ENCODE measurements around the gene NCOA7. TPM values are rescaled to one million over a fixed set of nuclear protein-coding genes. Genes with fewer than 3 reads are reported as not detected.

The NCOA7 gene
- total and polyA plus RNA-seq, 2 of the 8 experiments (the other 6 are each of a cell fraction or from before 2014, with no cell fraction given) = 2.6 to 10.7 TPM

DNA sequence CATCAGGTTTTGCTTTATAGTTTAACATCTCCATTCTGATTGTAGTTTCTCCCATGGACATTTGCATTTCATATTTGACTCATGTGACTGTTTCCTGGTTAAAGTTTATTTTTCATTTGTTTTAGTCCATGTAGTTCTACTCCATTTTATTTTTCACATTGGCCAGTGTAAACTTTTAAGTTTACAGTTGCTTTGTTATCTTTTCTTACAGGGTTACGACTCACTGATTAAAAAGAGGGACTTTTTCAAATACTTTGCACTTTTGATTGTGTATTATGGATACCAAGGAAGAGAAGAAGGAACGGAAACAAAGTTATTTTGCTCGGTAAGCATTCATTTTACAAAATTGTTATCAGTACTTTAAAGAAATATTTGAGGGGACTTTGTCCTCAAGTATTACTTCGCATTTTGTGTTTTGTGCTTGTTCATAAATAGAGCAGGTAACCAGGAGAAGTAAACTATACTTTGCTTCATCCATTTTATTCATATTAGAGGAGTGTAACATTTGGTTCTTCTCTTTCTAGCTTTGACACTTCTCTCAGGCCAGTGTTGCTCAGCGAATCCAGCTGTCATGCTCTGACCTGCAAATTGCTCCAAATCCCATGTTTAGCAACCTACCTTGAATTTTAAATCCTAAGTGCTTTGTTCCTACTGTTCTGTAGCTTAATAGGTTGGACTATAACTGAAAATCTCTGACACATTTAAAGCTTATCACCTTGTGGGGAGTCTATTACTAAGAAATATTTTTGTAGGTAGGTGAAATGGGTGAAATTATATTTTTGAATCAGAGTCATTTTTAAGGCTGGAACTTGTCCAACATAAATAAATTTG is 24.5 kb downstream of the NCOA7 start:
- no peak overlapping the region for H2AK5ac ChIP-seq (ENCODE audit: low read depth, low read length)
- H3K9ac ChIP-seq (replicated peaks in 1 of 4; ENCODE audit: extremely low read depth in 1 of 4, low read depth in 3 of 4, low read length in 3 of 4) = no peak overlapping the region
- H3K4me1 ChIP-seq (replicated peaks in 1 of 4; ENCODE audit: control insufficient read depth in 3 of 4, insufficient read depth in 4 of 4, low read length in 3 of 4) = no peaks in the 10 kb centered on the region
- no peak overlapping the region for H2AFZ ChIP-seq (ENCODE audit: low read length)
- no peak overlapping the region for H2BK15ac ChIP-seq (ENCODE audit: low read length)
- H3K4me3 ChIP-seq (ENCODE audit: extremely low read depth in 1 of 4, insufficient read depth in 2 of 4, low read depth in 3 of 4, low read length in 4 of 4) = no peak overlapping the region
- H3K56ac ChIP-seq (replicated peaks; ENCODE audit: insufficient read length, low read depth, low read length) = no peak overlapping the region
- H3K9me3 ChIP-seq (ENCODE audit: insufficient read depth in 2 of 2, low read depth in 1 of 2, low read length in 1 of 2) = no peaks in the 10 kb centered on the region
- no peak for FAIRE-seq
- 87% methylated on average over 5 of the region's 5 CpGs; no CpG with 5 or more reads in 1 of the 2 experiments for WGBS, 2 experiments (ENCODE audit: extremely low coverage in 1 of 2, insufficient coverage in 1 of 2, insufficient read length in 1 of 2, insufficient replicate concordance in 2 of 2, low coverage in 1 of 2, low lambda C conversion rate in 2 of 2, missing lambda C conversion rate in 1 of 2)
- H3K27me3 ChIP-seq (replicated peaks in 1 of 4; ENCODE audit: control insufficient read depth in 3 of 4, extremely low read depth in 1 of 4, insufficient read depth in 3 of 4, low read length in 3 of 4) = peaks cover 0 to under 1% (median 0%) of the 10 kb centered on the region in 4 experiments; a peak in 1 of 7 replicates
- H4K8ac ChIP-seq (ENCODE audit: extremely low read depth, insufficient read depth, low read length) = no peak overlapping the region
- no peak overlapping the region for H2BK120ac ChIP-seq (replicated peaks; ENCODE audit: low read depth, low read length)
- no peak overlapping the region for H3K14ac ChIP-seq (ENCODE audit: insufficient read length)
- H2BK5ac ChIP-seq (ENCODE audit: low read depth, low read length) = no peak overlapping the region
- TF ChIP-seq SUZ12 (IDR thresholded peaks at IDR 0.05; ENCODE audit: low read length) (no peak), HDAC2 (IDR thresholded peaks at IDR 0.05; ENCODE audit: borderline replicate concordance in 1 of 2, low read depth in 2 of 2, low read length in 2 of 2) (no peak), FOSL1 (IDR thresholded peaks at IDR 0.05; ENCODE audit: insufficient read depth, low read depth, low read length) (no peak), SP4 (IDR thresholded peaks at IDR 0.05; ENCODE audit: low read length) (no peak), CHD2 (IDR thresholded peaks at IDR 0.05; ENCODE audit: low read length) (no peak), RNF2 (IDR thresholded peaks at IDR 0.05; ENCODE audit: borderline replicate concordance, low read depth, low read length, missing control alignments, poor library complexity, severe bottlenecking) (no peak), SRF (IDR thresholded peaks at IDR 0.05; ENCODE audit: low read depth, low read length) (no peak), GABPA (IDR thresholded peaks at IDR 0.05; ENCODE audit: borderline replicate concordance, insufficient read depth, low read length) (no peak), BACH1 (IDR thresholded peaks at IDR 0.05; ENCODE audit: low read length) (no peak), ZNF274 (IDR thresholded peaks at IDR 0.05; ENCODE audit: borderline replicate concordance, extremely low read depth, low read length) (no peak)
- TF ChIP-seq, protein P1, sequence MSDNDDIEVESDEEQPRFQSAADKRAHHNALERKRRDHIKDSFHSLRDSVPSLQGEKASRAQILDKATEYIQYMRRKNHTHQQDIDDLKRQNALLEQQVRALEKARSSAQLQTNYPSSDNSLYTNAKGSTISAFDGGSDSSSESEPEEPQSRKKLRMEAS (IDR thresholded peaks at IDR 0.05) = no peak
- no peaks in the 10 kb centered on the region for H3K79me1 ChIP-seq (ENCODE audit: low read depth, low read length)
- H3K36me3 ChIP-seq (ENCODE audit: control insufficient read depth in 2 of 4, insufficient read depth in 4 of 4, low read length in 3 of 4) = no peaks in the 10 kb centered on the region
- DNase-seq (ENCODE audit: low read depth in 1 of 2, low spot score in 2 of 2) = no peak
- H3K18ac ChIP-seq (ENCODE audit: extremely low read depth, low read length) = no peak overlapping the region
- H3K79me2 ChIP-seq (ENCODE audit: control insufficient read depth in 1 of 2, insufficient read depth in 2 of 2, low read length in 2 of 2) = no peaks in the 10 kb centered on the region
- no peaks in the 10 kb centered on the region for H3K23me2 ChIP-seq (ENCODE audit: low read depth, low read length)
- no peak overlapping the region for H4K5ac ChIP-seq (ENCODE audit: insufficient read length, low read depth, low read length)
- H3K27ac ChIP-seq (ENCODE audit: low read depth, low read length) = no peak overlapping the region
- no peak overlapping the region for H2BK20ac ChIP-seq (ENCODE audit: low read length)
- ChIA-PET CTCF (ENCODE audit: partially characterized antibody) (no interaction called here), POLR2A (ENCODE audit: partially characterized antibody) (no interaction called here)
- no peaks in the 10 kb centered on the region for H4K20me1 ChIP-seq (replicated peaks in 1 of 2; ENCODE audit: control insufficient read depth in 1 of 2, insufficient read depth in 2 of 2, low read length in 2 of 2)
- H2BK12ac ChIP-seq (ENCODE audit: low read depth, low read length) = no peak overlapping the region
- H4K91ac ChIP-seq (replicated peaks; ENCODE audit: insufficient read length, low read length) = no peak overlapping the region
- no peak overlapping the region for H3K23ac ChIP-seq (ENCODE audit: insufficient read length)
- H3K4me2 ChIP-seq (ENCODE audit: insufficient read depth in 1 of 2, low read depth in 2 of 2, low read length in 2 of 2) = no peak overlapping the region
- no peak overlapping the region for H3K4ac ChIP-seq (replicated peaks; ENCODE audit: insufficient read length, low read depth, low read length)
